Daoy (cell line): Measurements from ENCODE around the gene PRDM10. TPM values are rescaled to one million over a fixed set of nuclear protein-coding genes. Genes with fewer than 3 reads are reported as not detected.

ENCODE experiments used
- DNase-seq: peaks from one replicate; pipeline ENCODE4 v3.0.0-alpha.2; 2015; ENCODE audit warnings: low read depth
- total RNA-seq: library from RNA; depleted of rRNA; stranded (reverse); fragments of >200 nt; shearing (Covaris generic); gene quantifications from 2 replicates; pipeline ENCODE4 v1.2.3, GENCODE V29; 2014

The PRDM10 gene
- total RNA-seq, 1 experiment from 2014 or later, result 4.4 TPM

GRCh38 chr11:129945373-129945772, 57.3 kb downstream of the PRDM10 start:
- no peak for DNase-seq

GRCh38 chr11:129944696-129945095, 57.9 kb downstream of the PRDM10 start:
- DNase-seq, result no peak

GRCh38 chr11:129943036-129943435, 59.6 kb downstream of the PRDM10 start:
- no peak for DNase-seq

GRCh38 chr11:129939510-129939909, 63.1 kb downstream of the PRDM10 start:
- no peak for DNase-seq

- no peak for DNase-seq
These were observed 63.9 kb downstream of the PRDM10 start for GRCh38 chr11:129938764-129939163.

GRCh38 chr11:129937592-129938238, 64.9 kb downstream of the PRDM10 start:
- no peak for DNase-seq

- DNase-seq, result no peak
These were observed 66.9 kb downstream of the PRDM10 start for GRCh38 chr11:129935723-129936122.

GRCh38 chr11:129933891-129934290, 68.7 kb downstream of the PRDM10 start:
- no peak for DNase-seq

- no peak for DNase-seq
These were observed 69.4 kb downstream of the PRDM10 start for GRCh38 chr11:129933262-129933661.

- no peak for DNase-seq
These were observed 70.1 kb downstream of the PRDM10 start for GRCh38 chr11:129932381-129933067.

GRCh38 chr11:129930743-129931142, 71.9 kb downstream of the PRDM10 start:
- DNase-seq, result no peak

- DNase-seq, result no peak
These were observed 72.3 kb downstream of the PRDM10 start for GRCh38 chr11:129930296-129930695.

GRCh38 chr11:129929721-129930120, 72.9 kb downstream of the PRDM10 start:
- no peak for DNase-seq

- no peak for DNase-seq
These were observed 73.5 kb downstream of the PRDM10 start for GRCh38 chr11:129928923-129929692.

GRCh38 chr11:129922674-129923073, 80.0 kb downstream of the PRDM10 start:
- no peak for DNase-seq

GRCh38 chr11:129918361-129918760, 84.3 kb downstream of the PRDM10 start:
- DNase-seq, result no peak

GRCh38 chr11:129917231-129917630, 85.4 kb downstream of the PRDM10 start:
- peak; percentile 4 for DNase-seq

- peak; percentile 13 for DNase-seq
These were observed 91.3 kb downstream of the PRDM10 start for GRCh38 chr11:129911298-129911697.

GRCh38 chr11:129910360-129910759, 92.3 kb downstream of the PRDM10 start:
- no peak for DNase-seq

- no peak for DNase-seq
These were observed 97.2 kb downstream of the PRDM10 start for GRCh38 chr11:129905402-129905801.

- DNase-seq, result no peak
These were observed 106.6 kb downstream of the PRDM10 start for GRCh38 chr11:129896062-129896461.

- peak; percentile 83 for DNase-seq
These were observed 107.3 kb downstream of the PRDM10 start, which contains the start of gene NFRKB for GRCh38 chr11:129895126-129896041. NFRKB (minus strand) TSS chr11:129895578; CDS start chr11:129892849, 2,729 bp downstream.
